Duodenal mucosa (tissue), 2 donors: ENCODE measurements around the gene ZDHHC18.

ENCODE experiments used
- H3K27ac ChIP-seq: one replicate; pipeline ENCODE4 v1.7.0; 2013; ENCODE audit warnings: low read depth, low read length
- H3K27me3 ChIP-seq, 2 donors: one replicate each; pipeline ENCODE4 v1.7.0; 2013; ENCODE audit warnings: low read length in 2 of 2, control low read depth in 1 of 2; ENCODE audit not compliant: insufficient read depth in 2 of 2, control insufficient read depth in 1 of 2
- H3K36me3 ChIP-seq, 2 donors: one replicate each; pipeline ENCODE4 v1.7.0; 2013; ENCODE audit warnings: low read length in 2 of 2, control low read depth in 1 of 2; ENCODE audit not compliant: insufficient read depth in 2 of 2, control insufficient read depth in 1 of 2
- H3K4me1 ChIP-seq, 2 donors: one replicate each; pipeline ENCODE4 v1.7.0; 2013; ENCODE audit warnings: low read length in 2 of 2, control low read depth in 1 of 2; ENCODE audit not compliant: insufficient read depth in 2 of 2, control insufficient read depth in 1 of 2
- H3K4me3 ChIP-seq, 2 donors: one replicate each; pipeline ENCODE4 v1.7.0; 2013; ENCODE audit warnings: low read length in 2 of 2, low read depth in 1 of 2
- H3K9ac ChIP-seq, 2 donors: one replicate each; pipeline ENCODE4 v1.7.0; 2013; ENCODE audit warnings: low read length in 2 of 2, low read depth in 1 of 2
- H3K9me3 ChIP-seq, 2 donors: one replicate each; pipeline ENCODE4 v1.7.0; 2013; ENCODE audit warnings: low read length in 2 of 2, control low read depth in 1 of 2; ENCODE audit not compliant: control insufficient read depth in 1 of 2

ZDHHC18 gene

DNA sequence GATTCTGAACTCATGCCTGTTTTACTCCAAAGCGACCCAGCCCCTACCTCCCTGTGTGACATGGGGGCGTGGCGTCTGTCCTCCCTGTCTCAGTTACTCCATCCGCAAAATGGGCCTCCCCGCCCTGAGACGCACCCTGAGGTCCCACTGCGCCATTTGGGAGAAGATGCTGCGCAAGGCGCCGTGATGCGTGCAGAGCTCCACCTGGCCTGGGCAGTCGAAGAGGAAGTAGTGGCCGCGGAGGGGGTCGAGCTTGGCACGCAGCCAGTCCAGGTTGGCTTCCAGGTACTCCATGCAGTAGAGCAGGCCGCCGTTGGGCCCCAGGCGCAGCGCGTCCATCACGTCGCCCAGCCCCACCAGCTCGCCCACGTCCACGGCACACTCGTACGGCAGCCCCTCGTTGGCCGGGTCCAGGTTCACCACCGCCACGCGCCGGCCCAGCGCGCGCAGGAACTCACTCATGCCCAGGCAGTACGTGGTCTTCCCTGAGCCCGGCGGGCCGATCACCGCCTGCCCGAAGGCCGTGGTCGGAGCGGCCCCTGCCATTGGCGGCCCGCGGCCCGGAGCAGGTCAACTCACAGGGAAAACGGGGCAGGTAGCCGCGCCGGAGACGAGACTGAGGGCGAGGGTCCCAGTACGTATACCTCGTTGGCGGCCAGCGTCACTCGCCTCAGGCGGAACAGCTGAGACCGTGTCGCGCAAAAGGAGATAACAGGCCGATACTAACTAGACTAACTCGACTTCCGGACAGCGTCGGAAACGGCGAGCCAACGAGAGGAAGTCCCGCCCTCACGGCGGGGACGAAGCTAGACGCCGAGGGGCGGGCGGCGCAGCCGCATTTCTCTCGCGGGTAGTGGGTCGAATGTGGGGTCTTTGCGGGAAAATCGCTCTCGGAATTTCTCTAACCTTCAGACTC, 63.3 kb downstream of the ZDHHC18 start, which contains the start of gene GPN2:
TSS of gene GPN2 (minus strand) at position 733 of the 916 bp plus-strand sequence. CDS start at position 546, 187 bp downstream.
- Histone ChIP-seq H3K4me1 (peaks cover 17 to 24% of the 10 kb centered on the region in 2 donors), H3K27ac (peak within 1 kb of the TSS; percentile 96), H3K4me3 (peak within 1 kb of the TSS; percentile 84 to 97), H3K9me3 (no peaks in the 10 kb centered on the region), H3K9ac (peak within 1 kb of the TSS; percentile 91 to 98), H3K36me3 (peaks cover 47 to 49% of the 10 kb centered on the region in 2 donors), H3K27me3 (no peaks in the 10 kb centered on the region)

DNA sequence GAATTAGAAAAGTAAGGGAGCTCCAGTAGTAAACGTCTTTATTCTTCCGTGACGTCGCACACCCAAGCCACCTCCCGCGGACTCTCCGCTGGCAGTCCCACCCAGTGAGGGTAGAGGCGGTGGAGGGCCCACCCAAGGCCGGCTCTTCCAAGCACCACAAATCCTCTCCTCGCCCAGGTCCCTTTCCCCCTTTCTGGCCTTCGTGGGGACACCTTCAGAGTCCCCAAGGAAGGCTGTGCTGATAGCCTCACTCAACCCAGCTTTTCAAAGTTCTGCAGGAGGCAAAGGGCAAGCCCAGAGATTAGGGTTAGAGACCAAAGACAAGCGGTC, 63.9 kb downstream of the ZDHHC18 start:
- Histone ChIP-seq H3K9ac (peak overlapping the region; percentile 91 to 98), H3K4me1 (peaks cover 17 to 24% of the 10 kb centered on the region in 2 donors), H3K9me3 (no peaks in the 10 kb centered on the region), H3K4me3 (peak overlapping the region; percentile 84 to 97), H3K27me3 (no peaks in the 10 kb centered on the region), H3K27ac (peak overlapping the region; percentile 65), H3K36me3 (peaks cover 44 to 48% of the 10 kb centered on the region in 2 donors)

DNA sequence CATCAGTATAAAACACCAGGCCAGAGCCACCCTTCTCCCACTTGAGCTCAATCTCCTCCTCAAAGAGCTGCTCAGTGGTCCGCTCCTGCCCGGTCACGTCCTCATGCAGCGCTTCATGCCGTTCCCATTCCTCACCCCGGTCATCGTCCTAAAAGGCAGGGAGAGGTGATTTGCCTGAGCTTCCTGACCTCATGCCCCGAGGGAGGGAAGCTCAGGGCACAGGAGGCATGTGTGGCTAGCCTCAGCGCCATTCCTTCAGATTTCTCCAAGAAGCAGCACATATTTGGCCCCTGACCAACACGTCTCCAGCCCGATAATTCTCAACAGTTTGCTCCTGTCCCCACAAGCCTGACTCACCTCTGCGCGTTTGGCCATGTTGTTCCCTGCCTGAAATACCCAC, 67.8 kb downstream of the ZDHHC18 start:
- H3K4me1 ChIP-seq, result peaks cover 12 to 17% of the 10 kb centered on the region in 2 donors
- H3K9ac ChIP-seq, result no peak overlapping the region
- peaks cover 34 to 40% of the 10 kb centered on the region in 2 donors for H3K36me3 ChIP-seq
- H3K27ac ChIP-seq, result no peak overlapping the region
- no peaks in the 10 kb centered on the region for H3K9me3 ChIP-seq
- H3K4me3 ChIP-seq, result no peak overlapping the region
- H3K27me3 ChIP-seq, result no peaks in the 10 kb centered on the region

DNA sequence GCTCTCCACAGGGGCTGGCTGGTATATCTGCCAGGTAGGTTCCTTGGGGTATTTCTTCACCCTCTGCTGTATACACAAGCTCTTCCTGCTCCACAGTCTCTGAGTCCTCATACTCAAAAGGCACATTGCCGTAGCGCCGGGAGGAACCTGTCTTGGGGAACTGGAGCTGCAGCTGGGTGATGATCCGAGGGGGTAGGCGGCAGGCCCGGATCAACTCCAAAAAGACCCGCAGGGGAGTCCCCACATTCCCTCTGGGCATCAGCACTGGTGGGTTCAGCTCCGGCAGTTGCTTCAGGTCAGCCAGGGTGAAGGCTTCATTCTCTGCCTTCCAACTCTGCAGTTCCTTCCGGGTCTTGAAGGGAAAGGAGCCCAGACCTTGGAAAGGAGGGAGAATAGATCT, 70.9 kb downstream of the ZDHHC18 start:
- peaks cover 8 to 19% of the 10 kb centered on the region in 2 donors for H3K4me1 ChIP-seq
- no peaks in the 10 kb centered on the region for H3K9me3 ChIP-seq
- no peaks in the 10 kb centered on the region for H3K27me3 ChIP-seq
- peaks cover 27 to 37% of the 10 kb centered on the region in 2 donors for H3K36me3 ChIP-seq
- H3K27ac ChIP-seq, result no peak overlapping the region
- H3K9ac ChIP-seq, result no peak overlapping the region
- no peak overlapping the region for H3K4me3 ChIP-seq

DNA sequence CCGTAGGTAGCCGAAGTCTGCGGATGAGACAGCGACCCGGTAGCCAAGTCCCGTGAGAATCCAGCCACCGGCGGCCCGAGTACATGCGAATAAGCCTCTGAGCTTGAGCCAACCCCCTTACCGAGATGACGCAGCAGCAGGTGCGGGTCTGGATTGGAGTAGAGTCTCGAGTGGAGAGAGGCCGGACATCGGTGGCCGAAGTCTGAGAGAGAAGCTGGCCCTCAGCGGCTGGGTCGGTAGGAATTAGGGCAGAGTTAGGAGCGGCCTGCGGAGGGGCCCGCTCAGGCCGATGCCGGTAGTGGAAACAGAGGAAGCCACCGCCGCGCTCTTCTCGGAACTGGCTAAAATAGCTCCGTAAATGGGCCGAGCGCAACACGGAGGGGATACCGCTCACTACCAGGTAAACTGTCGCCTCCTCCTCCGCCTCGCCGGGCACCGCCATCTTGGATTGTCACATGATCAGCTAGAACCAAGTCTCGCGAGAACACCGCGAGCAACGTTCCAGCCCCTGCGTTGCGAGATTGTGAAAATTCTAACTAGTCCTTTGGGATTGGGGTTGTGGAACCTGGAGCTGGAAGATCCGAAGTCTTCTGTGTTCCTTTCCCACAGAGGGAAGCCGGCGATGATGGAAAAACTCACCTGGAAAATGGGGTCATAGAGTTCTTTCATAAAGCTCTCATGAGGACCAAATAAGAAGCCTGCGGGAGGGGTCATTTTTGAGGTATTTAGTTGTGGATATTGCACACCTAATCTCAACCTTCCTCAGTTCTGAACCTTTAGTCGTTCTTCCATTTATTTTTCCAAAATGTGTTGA, 73.7 kb downstream of the ZDHHC18 start, which contains the start of gene GPATCH3:
TSS of gene GPATCH3 (minus strand) at position 467 of the 814 bp plus-strand sequence. CDS start at position 442, 25 bp downstream.
- no peaks in the 10 kb centered on the region for H3K9me3 ChIP-seq
- H3K4me3 ChIP-seq, result peak within 1 kb of the TSS; percentile 91 to 94
- peaks cover 6 to 13% of the 10 kb centered on the region in 2 donors for H3K36me3 ChIP-seq
- peak within 1 kb of the TSS; percentile 70 for H3K27ac ChIP-seq
- peaks cover 8 to 20% of the 10 kb centered on the region in 2 donors for H3K4me1 ChIP-seq
- H3K9ac ChIP-seq, result peak within 1 kb of the TSS; percentile 88 to 94
- no peaks in the 10 kb centered on the region for H3K27me3 ChIP-seq

DNA sequence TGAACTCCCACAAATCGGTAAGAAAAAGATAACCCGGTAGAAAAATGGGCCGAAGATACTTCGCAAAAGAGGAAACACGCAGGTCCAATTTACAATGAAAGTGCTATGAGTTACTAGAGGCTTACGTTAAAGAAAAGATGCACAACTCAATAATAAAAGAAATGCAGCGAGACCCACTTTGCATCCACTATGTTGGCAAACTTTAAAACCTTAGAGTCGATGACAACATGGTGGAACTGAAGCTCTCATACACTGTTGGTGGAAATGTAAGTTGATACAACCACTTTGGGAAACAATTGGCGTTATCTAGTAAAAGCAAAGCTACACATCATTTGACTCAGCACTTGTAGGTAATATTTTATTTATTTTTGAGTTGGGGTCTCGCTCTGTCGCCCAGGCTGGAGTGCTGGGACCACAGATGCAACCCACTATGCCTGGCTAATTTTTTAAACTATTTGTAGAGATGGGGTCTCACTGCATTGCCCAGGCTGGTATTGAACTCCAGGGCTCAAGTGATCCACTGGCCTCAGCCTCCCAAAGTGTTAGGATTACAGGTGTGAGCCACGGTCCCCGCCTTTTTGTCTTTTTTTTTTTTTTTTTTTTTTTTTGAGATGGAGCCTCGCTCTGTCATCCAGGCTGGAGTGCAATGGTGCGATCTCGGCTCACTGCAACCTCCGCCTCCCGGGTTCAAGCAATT, 74.5 kb downstream of the ZDHHC18 start:
- Histone ChIP-seq H3K9me3 (no peaks in the 10 kb centered on the region), H3K27ac (no peak overlapping the region), H3K4me1 (peaks cover 8 to 26% of the 10 kb centered on the region in 2 donors), H3K9ac (peak overlapping the region; percentile 88 to 94), H3K4me3 (peak overlapping the region; percentile 91 to 94), H3K27me3 (no peaks in the 10 kb centered on the region), H3K36me3 (peaks cover 6 to 9% of the 10 kb centered on the region in 2 donors)
